BE2C (cell line): ENCODE results near the gene RSU1.

ENCODE experiments used
- DNase-seq: peaks from one replicate; pipeline ENCODE4 v3.0.0-alpha.2; 2020
- H3K27me3 ChIP-seq: fragments of 250-450 bp; sonication (Bioruptor Pico); 2 replicates; pipeline ENCODE4 v1.5.1; 2020; ENCODE audit warnings: mild to moderate bottlenecking
- H3K36me3 ChIP-seq: fragments of 250-450 bp; sonication (Bioruptor Pico); 2 replicates; pipeline ENCODE4 v1.5.1; 2020; ENCODE audit warnings: mild to moderate bottlenecking
- H3K4me1 ChIP-seq: fragments of 250-450 bp; sonication (Bioruptor Pico); 2 replicates; pipeline ENCODE4 v1.5.1; 2020
- H3K4me3 ChIP-seq: 2 replicates; pipeline ENCODE4 v1.5.1; 2011; ENCODE audit warnings: low read depth, low read length
- H3K9me3 ChIP-seq: fragments of 250-450 bp; sonication (Bioruptor Pico); 2 replicates; pipeline ENCODE4 v1.5.1; 2020
- TF ChIP-seq, protein P1 (sequence below): IDR thresholded peaks from 2 replicates; pipeline ENCODE4 v1.5.1; 2012; ENCODE audit warnings: mild to moderate bottlenecking, low read depth, low read length

The RSU1 gene

DNA sequence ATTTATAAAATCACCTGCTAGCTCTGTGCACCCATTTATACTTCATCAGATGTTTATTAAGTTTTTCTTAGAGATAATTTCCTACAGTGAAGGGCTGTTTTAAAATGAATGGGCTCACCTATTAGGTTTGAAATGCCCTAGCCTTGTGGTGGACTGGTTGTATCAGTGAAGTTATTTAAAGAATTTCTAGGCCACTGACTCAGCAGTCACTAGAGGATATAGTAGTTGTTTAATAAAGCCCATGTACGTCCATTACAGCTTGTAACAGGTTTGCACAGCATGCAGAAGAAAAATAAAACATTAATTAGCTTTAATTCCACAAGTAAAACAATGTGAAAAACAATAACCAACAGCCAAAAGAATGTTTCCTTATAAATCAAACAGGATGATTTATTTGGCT is 128.0 kb downstream of the RSU1 start:
- Histone ChIP-seq H3K36me3 (no peaks in the 10 kb centered on the region), H3K27me3 (no peaks in the 10 kb centered on the region), H3K9me3 (no peaks in the 10 kb centered on the region), H3K4me1 (no peaks in the 10 kb centered on the region), H3K4me3 (no peak overlapping the region)
- TF ChIP-seq, protein P1, sequence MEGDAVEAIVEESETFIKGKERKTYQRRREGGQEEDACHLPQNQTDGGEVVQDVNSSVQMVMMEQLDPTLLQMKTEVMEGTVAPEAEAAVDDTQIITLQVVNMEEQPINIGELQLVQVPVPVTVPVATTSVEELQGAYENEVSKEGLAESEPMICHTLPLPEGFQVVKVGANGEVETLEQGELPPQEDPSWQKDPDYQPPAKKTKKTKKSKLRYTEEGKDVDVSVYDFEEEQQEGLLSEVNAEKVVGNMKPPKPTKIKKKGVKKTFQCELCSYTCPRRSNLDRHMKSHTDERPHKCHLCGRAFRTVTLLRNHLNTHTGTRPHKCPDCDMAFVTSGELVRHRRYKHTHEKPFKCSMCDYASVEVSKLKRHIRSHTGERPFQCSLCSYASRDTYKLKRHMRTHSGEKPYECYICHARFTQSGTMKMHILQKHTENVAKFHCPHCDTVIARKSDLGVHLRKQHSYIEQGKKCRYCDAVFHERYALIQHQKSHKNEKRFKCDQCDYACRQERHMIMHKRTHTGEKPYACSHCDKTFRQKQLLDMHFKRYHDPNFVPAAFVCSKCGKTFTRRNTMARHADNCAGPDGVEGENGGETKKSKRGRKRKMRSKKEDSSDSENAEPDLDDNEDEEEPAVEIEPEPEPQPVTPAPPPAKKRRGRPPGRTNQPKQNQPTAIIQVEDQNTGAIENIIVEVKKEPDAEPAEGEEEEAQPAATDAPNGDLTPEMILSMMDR, result no peak
- no peak for DNase-seq

DNA sequence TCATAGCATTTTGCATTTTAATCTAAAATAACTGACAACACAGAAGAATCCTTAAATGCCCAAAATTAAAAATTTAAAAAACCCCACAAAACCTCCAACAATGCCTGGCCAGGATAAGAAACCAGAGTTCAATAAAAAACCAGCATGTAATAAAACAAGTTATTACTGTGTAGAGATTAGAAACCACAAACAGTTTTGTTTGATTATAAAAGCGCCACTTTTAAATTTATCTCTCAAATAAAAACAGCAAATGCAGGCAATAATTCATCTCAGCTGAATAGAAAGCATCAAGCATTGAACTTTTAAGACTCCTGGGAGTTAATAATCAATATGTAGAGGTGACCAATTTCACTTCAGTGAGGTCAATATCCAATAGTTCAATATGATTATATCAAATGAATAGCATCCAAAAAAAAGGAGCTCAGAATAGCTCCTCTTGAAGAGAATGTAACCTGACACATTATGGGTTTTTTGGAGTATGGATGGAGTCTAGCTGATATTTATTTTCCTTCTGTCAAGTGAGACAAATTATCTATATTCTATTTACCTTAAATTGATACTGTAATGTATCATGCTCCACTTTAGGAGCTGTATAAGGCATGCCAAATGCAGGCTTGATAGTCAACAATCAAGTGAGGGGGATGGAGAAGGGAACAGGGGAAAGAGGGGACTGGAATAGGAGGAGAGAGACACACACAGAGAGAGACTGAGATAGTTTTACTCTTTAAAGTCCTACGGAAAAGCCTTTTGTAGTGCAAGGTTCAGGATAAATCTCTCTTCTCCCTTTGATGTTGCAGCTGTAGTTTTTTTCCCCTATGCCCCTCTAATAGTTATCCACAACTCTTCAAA is 130.9 kb downstream of the RSU1 start:
- TF ChIP-seq, protein P1, result no peak
- Histone ChIP-seq H3K9me3 (no peaks in the 10 kb centered on the region), H3K27me3 (no peaks in the 10 kb centered on the region), H3K4me1 (no peaks in the 10 kb centered on the region), H3K36me3 (no peaks in the 10 kb centered on the region), H3K4me3 (no peak overlapping the region)
- no peak for DNase-seq

DNA sequence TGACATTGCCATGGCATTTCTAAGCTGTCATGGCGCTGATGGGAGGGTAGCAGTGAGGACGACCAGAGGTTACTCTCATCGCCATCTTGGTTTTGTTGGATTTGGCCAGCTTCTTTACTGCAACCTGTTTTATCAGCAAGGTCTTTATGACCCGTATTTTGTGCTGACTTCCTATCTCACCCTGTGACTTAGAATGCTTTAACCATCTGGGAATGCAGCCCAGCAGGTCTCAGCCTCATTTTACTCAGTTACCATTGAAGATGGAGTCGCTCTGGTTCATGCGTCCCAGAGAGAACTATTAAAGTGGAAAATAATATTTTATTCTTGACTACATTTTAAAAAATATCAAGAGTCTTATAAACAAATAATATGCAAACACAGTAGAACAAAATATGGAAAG is 131.7 kb downstream of the RSU1 start:
- Histone ChIP-seq H3K9me3 (no peaks in the 10 kb centered on the region), H3K4me1 (no peaks in the 10 kb centered on the region), H3K4me3 (no peak overlapping the region), H3K36me3 (no peaks in the 10 kb centered on the region), H3K27me3 (no peaks in the 10 kb centered on the region)
- DNase-seq, result no peak
- TF ChIP-seq, protein P1, result no peak

DNA sequence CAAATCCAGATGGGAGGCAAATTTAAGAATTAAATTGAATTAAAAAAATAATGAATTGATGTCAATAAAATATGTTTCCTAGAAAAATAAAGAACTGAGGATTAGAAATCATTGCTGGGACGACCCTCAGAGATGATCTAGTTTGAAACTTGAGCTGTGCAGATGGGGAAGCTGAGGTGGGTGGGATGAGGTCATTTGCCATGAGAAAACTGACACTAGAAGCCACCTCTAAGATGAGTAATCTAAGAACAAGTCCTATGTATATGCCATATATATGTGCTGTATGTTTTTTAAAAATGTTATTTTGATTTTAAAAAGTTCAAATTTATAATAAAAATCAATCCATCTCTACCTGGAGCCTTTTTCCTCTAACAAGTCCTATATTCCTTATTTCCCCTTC is 135.7 kb downstream of the RSU1 start:
- no peak for DNase-seq
- H3K9me3 ChIP-seq, result no peaks in the 10 kb centered on the region
- TF ChIP-seq, protein P1, result no peak
- H3K27me3 ChIP-seq, result no peaks in the 10 kb centered on the region
- H3K4me1 ChIP-seq, result no peaks in the 10 kb centered on the region
- H3K36me3 ChIP-seq, result no peaks in the 10 kb centered on the region
- no peak overlapping the region for H3K4me3 ChIP-seq

DNA sequence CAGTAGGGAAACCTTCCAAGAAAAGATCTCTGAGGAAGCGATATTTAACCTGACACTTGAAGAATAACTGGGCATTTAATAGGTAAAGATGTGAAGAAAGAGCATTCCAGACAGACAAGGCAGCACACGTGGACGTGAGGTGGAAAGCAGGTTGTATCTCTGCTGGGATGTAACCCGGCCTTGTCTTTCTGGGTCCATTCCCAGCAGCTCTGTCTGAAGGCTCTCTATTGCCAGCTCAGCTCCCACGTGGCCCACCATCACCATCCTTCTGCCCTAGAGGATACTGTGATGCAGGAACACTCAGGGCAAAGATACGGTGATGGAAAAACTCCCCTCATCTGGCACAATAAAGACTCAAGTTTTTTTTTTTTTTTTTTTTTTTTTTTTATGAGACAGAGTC is 137.7 kb downstream of the RSU1 start:
- no peaks in the 10 kb centered on the region for H3K36me3 ChIP-seq
- no peaks in the 10 kb centered on the region for H3K9me3 ChIP-seq
- H3K27me3 ChIP-seq, result no peaks in the 10 kb centered on the region
- no peak overlapping the region for H3K4me3 ChIP-seq
- TF ChIP-seq, protein P1, result no peak
- no peak for DNase-seq
- no peaks in the 10 kb centered on the region for H3K4me1 ChIP-seq

DNA sequence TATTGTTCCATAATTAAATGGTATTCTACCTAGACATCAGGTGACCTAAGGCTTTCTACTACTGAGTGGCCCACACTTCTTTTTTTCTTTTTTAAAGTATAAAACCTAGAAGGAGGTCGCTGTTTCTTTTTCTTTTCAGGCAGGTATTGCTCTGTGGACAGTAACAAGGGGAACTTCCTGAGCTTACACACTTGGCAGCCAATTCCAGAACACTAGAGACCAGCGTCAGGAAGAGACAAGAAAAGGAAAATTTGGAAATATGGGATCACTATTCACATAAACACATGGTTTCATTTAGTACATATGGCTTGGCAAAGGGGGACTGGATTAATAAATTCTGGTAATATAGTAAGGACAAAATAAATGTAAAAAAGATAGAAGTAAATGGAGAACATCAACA is 141.9 kb downstream of the RSU1 start:
- Histone ChIP-seq H3K4me3 (no peak overlapping the region), H3K9me3 (no peaks in the 10 kb centered on the region), H3K4me1 (no peaks in the 10 kb centered on the region), H3K36me3 (no peaks in the 10 kb centered on the region), H3K27me3 (no peaks in the 10 kb centered on the region)
- DNase-seq, result no peak
- TF ChIP-seq, protein P1, result no peak
